ENCODE data around the gene TMTC1.

- no peak for TF ChIP-seq CTCF (IDR thresholded peaks at IDR 0.05)
- no peak for TF ChIP-seq RXRA (IDR thresholded peaks at IDR 0.05; ENCODE audit: borderline replicate concordance, low read depth)
- no peak for TF ChIP-seq EP300 (IDR thresholded peaks at IDR 0.05; ENCODE audit: borderline replicate concordance in 1 of 2, low read depth in 1 of 2, low read length in 1 of 2)
- TF ChIP-seq POLR2AphosphoS5 (IDR thresholded peaks at IDR 0.05; ENCODE audit: low read depth, low read length): no peak
- no peak for TF ChIP-seq MAX (IDR thresholded peaks at IDR 0.05; ENCODE audit: low read depth)
- TF ChIP-seq FOXM1 (IDR thresholded peaks at IDR 0.05; ENCODE audit: low read depth): no peak
- no peak for TF ChIP-seq ZBTB33 (IDR thresholded peaks at IDR 0.05; ENCODE audit: borderline replicate concordance, low read depth)
These were observed 53.3 kb downstream of the TMTC1 start for GRCh38 chr12:29730481-29730880.
